Panc1 (cell line): Measurements from ENCODE around the gene KDM2A. TPM values are rescaled to one million over a fixed set of nuclear protein-coding genes. Genes with fewer than 3 reads are reported as not detected.

ENCODE experiments used
- ATAC-seq: fragments of 200-7000 bp; cut with Tn5 transposase; 2 replicates; pipeline ENCODE4 v1.9.1; 2020; ENCODE audit warnings: mild to moderate bottlenecking, moderate library complexity
- BruUV-seq: library from RNA; stranded (reverse); fragments of 400-500 nt; replicated peaks from 2 replicates; lab custom pipeline; 2021; lab: Mats Ljungman, UMichigan
- CTCF ChIA-PET: fragments of 300-600 bp; sonication (Branson Sonifier 250); formaldehyde crosslinking; loops from one replicate; lab custom pipeline; 2022; ENCODE audit warnings: antibody characterized with exemption; lab: Charles Lee
- POLR2A ChIA-PET: fragments of 300-600 bp; sonication (Branson Sonifier 250); formaldehyde crosslinking; loops from one replicate; lab custom pipeline; 2022; ENCODE audit warnings: antibody characterized with exemption; lab: Charles Lee
- DNase-seq: peaks from one replicate; pipeline ENCODE4 v3.0.0-alpha.2; 2010; ENCODE audit warnings: low read depth, low spot score
- H3K27ac ChIP-seq: 2 replicates; pipeline ENCODE4 v1.5.1; 2011; ENCODE audit warnings: mild to moderate bottlenecking, low read length, inconsistent platforms
- H3K27me3 ChIP-seq: fragments of 200-500 bp; sonication (Bioruptor generic); 2 replicates; pipeline ENCODE4 v1.6.0; 2014; ENCODE audit warnings: low read length, inconsistent platforms; ENCODE audit not compliant: control insufficient read depth, insufficient read depth
- H3K36me3 ChIP-seq: fragments of 200-500 bp; sonication (Bioruptor generic); 2 replicates; pipeline ENCODE4 v1.5.1; 2014; ENCODE audit warnings: inconsistent platforms, mild to moderate bottlenecking, low read length, moderate library complexity; ENCODE audit not compliant: control insufficient read depth, insufficient read depth
- H3K4me1 ChIP-seq: 2 replicates; pipeline ENCODE4 v1.5.1; 2011; ENCODE audit warnings: inconsistent platforms, mild to moderate bottlenecking, low read length, moderate library complexity; ENCODE audit not compliant: control insufficient read depth, insufficient read depth
- H3K4me3 ChIP-seq, 2 experiments: 2 replicates each; pipeline ENCODE4 v1.5.1; 2011 to 2012; ENCODE audit warnings: low read depth in 2 of 2, low read length in 2 of 2, mild to moderate bottlenecking in 2 of 2, inconsistent platforms in 1 of 2, moderate library complexity in 1 of 2
- H3K9me3 ChIP-seq: fragments of 200-500 bp; sonication (Bioruptor generic); 2 replicates; pipeline ENCODE4 v1.5.1; 2014; ENCODE audit warnings: low read depth, mild to moderate bottlenecking, inconsistent platforms, low read length, moderate library complexity; ENCODE audit not compliant: control insufficient read depth, insufficient read depth
- CTCF ChIP-seq: fragments of 450-650 bp; IDR thresholded peaks from 2 replicates; pipeline ENCODE4 v1.5.1; 2017; ENCODE audit warnings: mild to moderate bottlenecking
- POLR2AphosphoS5 ChIP-seq: IDR thresholded peaks from 2 replicates; pipeline ENCODE4 v1.6.1; 2012; ENCODE audit warnings: mild to moderate bottlenecking, low read depth, low read length, moderate library complexity
- REST ChIP-seq, 2 experiments: IDR thresholded peaks; 2 replicates each; pipeline ENCODE4 v1.6.1; 2011 to 2012; ENCODE audit warnings: low read depth in 2 of 2, control low read depth in 1 of 2, low read length in 1 of 2, mild to moderate bottlenecking in 1 of 2, moderate library complexity in 1 of 2; ENCODE audit not compliant: insufficient read depth in 1 of 2
- SIN3A ChIP-seq: IDR thresholded peaks from 2 replicates; pipeline ENCODE4 v1.6.1; 2012; ENCODE audit warnings: low read depth, mild to moderate bottlenecking, low read length, moderate library complexity, borderline replicate concordance; ENCODE audit not compliant: insufficient read depth
- TCF7L2 ChIP-seq: IDR thresholded peaks from 2 replicates; pipeline ENCODE4 v1.6.1; 2011; ENCODE audit warnings: mild to moderate bottlenecking, low read depth, low read length, inconsistent platforms
- in situ Hi-C: cut with HindIII; loops from 2 replicates; pipeline ENCODE4 v1.10.0; 2016; ENCODE audit warnings: low sequenced_read_pairs, low pct_unique_long_range_greater_than_20kb
- intact Hi-C: fragments of 100-400 bp; cut with micrococcal nuclease; formaldehyde crosslinking; loops from one replicate; pipeline ENCODE4 v1.10.0; 2022; ENCODE audit not compliant: unreplicated experiment
- total RNA-seq: library from RNA; stranded (reverse); gene quantifications from one replicate; pipeline ENCODE4 v1.2.1, GENCODE V29; 2021; ENCODE audit not compliant: unreplicated experiment

The KDM2A gene
- total RNA-seq, 1 experiment from 2014 or later, result 112 TPM

GRCh38 chr11:67178421-67178820 lies 59.4 kb downstream of the KDM2A start:
- Histone ChIP-seq H3K4me3 (no peak overlapping the region), H3K27ac (no peak overlapping the region), H3K27me3 (no peaks in the 10 kb centered on the region), H3K36me3 (peaks cover 13% of the 10 kb centered on the region), H3K9me3 (no peaks in the 10 kb centered on the region), H3K4me1 (no peaks in the 10 kb centered on the region; the same call in 1 of the 2 replicates)
- intact Hi-C loops (no loop called here), in situ Hi-C loops (loop anchor here (5.0 kb wide), 1 partner anchor 36 kb away; no protein-coding TSS in a partner anchor)
- ChIA-PET CTCF (no interaction called here), POLR2A (no interaction called here)
- DNase-seq, result no peak
- no peak for ATAC-seq
- no TSS peak for BruUV-seq
- no peak for TF ChIP-seq TCF7L2
- no peak for TF ChIP-seq REST (IDR thresholded peaks at IDR 0.05; ENCODE audit: insufficient read depth in 1 of 2, low read depth in 2 of 2, low read length in 1 of 2)
- no peak for TF ChIP-seq POLR2AphosphoS5
- no peak for TF ChIP-seq CTCF
- TF ChIP-seq SIN3A, result no peak

- POLR2A ChIA-PET, result no interaction called here
- H3K27me3 ChIP-seq, result no peaks in the 10 kb centered on the region
- TF ChIP-seq SIN3A, result no peak
- TF ChIP-seq CTCF, result no peak
- no peak for TF ChIP-seq POLR2AphosphoS5
- no peak for TF ChIP-seq TCF7L2
- no peak for TF ChIP-seq REST (IDR thresholded peaks at IDR 0.05; ENCODE audit: insufficient read depth in 1 of 2, low read depth in 2 of 2, low read length in 1 of 2)
- DNase-seq (no peak), ATAC-seq (no peak)
- H3K4me1 ChIP-seq, result no peaks in the 10 kb centered on the region; the same call in 1 of the 2 replicates
- in situ Hi-C loops, result loop anchor here (5.0 kb wide), 1 partner anchor 37 kb away; no protein-coding TSS in a partner anchor
- intact Hi-C loops, result no loop called here
- H3K4me3 ChIP-seq, result no peak overlapping the region
- H3K36me3 ChIP-seq, result peaks cover 13% of the 10 kb centered on the region
- H3K9me3 ChIP-seq, result no peaks in the 10 kb centered on the region
- BruUV-seq, result no TSS peak
- CTCF ChIA-PET, result no interaction called here
- H3K27ac ChIP-seq, result no peak overlapping the region
Observed at GRCh38 chr11:67178878-67179277, 59.8 kb downstream of the KDM2A start.
